GM21717 (cell line): ENCODE results near the gene LINC00237.

Experiments
- ATAC-seq: cut with Tn5 transposase; IDR thresholded peaks from one replicate; pipeline ENCODE4 v1.9.1; 2021; ENCODE audit warnings: mild to moderate bottlenecking, moderate library complexity; ENCODE audit not compliant: unreplicated experiment

Gene LINC00237

GRCh38 chr20:21125849-21126580 is 19.9 kb upstream of the LINC00237 start, which contains the start of gene KIZ:
Gene KIZ, plus strand, starts transcription at chr20:21126082. Its CDS starts 34 bp downstream, at chr20:21126116.
- ATAC-seq, result peak; percentile 98

GRCh38 chr20:21125072-21125848 is 19.1 kb upstream of the LINC00237 start:
- peak; percentile 32 for ATAC-seq

GRCh38 chr20:21124190-21124589 is 18.0 kb upstream of the LINC00237 start:
- ATAC-seq, result no peak

GRCh38 chr20:21118782-21119181 is 12.6 kb upstream of the LINC00237 start:
- ATAC-seq, result no peak

- no peak for ATAC-seq
Measured at GRCh38 chr20:21118138-21118537, 12.0 kb upstream of the LINC00237 start.

- no peak for ATAC-seq
Measured at GRCh38 chr20:21117521-21117920, 11.4 kb upstream of the LINC00237 start.

GRCh38 chr20:21114584-21114983 is 8.4 kb upstream of the LINC00237 start:
- no peak for ATAC-seq

GRCh38 chr20:21113697-21114096 is 7.5 kb upstream of the LINC00237 start:
- ATAC-seq, result no peak

- no peak for ATAC-seq
Measured at GRCh38 chr20:21111416-21111815, 5.3 kb upstream of the LINC00237 start.

GRCh38 chr20:21110811-21111210 is 4.7 kb upstream of the LINC00237 start:
- no peak for ATAC-seq

GRCh38 chr20:21109144-21109543 is 3.0 kb upstream of the LINC00237 start:
- ATAC-seq, result no peak

- ATAC-seq, result no peak
Measured at GRCh38 chr20:21105429-21106170, 558 bp downstream of the LINC00237 start.

GRCh38 chr20:21104921-21105320 is 1.2 kb downstream of the LINC00237 start:
- ATAC-seq, result no peak

GRCh38 chr20:21104466-21104761 is 1.7 kb downstream of the LINC00237 start:
- no peak for ATAC-seq

- ATAC-seq, result no peak
Measured at GRCh38 chr20:21103582-21104465, 2.3 kb downstream of the LINC00237 start.

- no peak for ATAC-seq
Measured at GRCh38 chr20:21102603-21103311, 3.4 kb downstream of the LINC00237 start.

- no peak for ATAC-seq
Measured at GRCh38 chr20:21101932-21102575, 4.1 kb downstream of the LINC00237 start.

- ATAC-seq, result no peak
Measured at GRCh38 chr20:21101453-21101931, 4.7 kb downstream of the LINC00237 start.
